ENCODE data around the gene ARPIN. TPM values are rescaled to one million over a fixed set of nuclear protein-coding genes. Genes with fewer than 3 reads are reported as not detected.

Gene ARPIN
- 10.3 and 11.4 TPM in 2 replicates for total RNA-seq

GRCh38 chr15:89912674-89913396 lies at the start of gene ARPIN:
TSS of gene ARPIN (minus strand) at chr15:89912952. CDS start at chr15:89912835, 117 bp downstream.

DNA sequence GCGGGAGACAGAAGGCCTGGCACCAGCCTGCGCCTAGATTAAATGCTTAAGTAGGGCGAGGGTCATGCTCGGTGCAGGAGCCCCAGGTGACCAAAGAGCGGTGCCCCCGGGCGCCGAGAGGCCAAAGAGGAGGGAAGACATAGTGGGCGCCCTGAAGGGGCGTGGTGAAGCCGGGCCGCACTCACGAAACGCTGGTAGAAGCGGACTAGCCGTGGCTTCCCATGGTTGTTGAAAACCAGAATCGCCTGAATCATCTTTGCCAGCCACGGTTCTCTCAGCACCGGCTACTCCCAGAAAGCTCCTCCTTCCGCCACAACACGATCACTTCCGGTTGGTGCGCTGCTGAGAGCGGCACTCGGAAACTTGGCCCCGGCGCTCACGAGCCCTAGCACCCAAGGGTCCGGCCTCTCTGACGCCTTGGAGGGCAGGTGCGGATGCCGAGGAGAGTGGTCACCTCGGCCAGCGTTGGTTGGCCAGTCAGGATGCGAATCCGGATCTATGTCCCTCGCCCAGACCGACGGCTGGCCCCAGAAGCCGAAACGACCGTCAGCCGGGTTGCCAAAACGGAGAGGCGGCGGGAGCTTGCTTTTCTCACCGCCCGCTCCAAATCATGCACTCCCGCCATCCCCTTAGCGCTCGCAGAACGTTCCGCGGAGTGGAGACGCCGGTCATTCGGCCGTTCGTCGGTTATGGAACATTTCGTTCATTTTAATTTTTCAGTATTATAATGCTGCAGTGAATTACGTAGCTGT lies 18.9 kb downstream of the ARPIN start, which contains the start of gene AP3S2:
TSS of gene AP3S2 (minus strand) at position 299 of the 752 bp plus-strand sequence. CDS start at position 254, 45 bp downstream.

Small RNAs within 50 kb of the gene (small RNA-seq; reads per million reads assigned to genes)
- gene MIR5009 (not detected), gene MIR5094 (0.45 reads per million, percentile 26 among the genes with 10 or more reads in this experiment), gene RNU6-1111P (not detected), gene RNU7-111P (not detected)

Other genes starting within 250 kb of the ARPIN start
- 0.10 TPM in 1 of 2 replicates, not detected in the other for gene PLIN1, start 233.6 kb downstream of the ARPIN start, total RNA-seq
- gene PEX11A, start 222.2 kb downstream of the ARPIN start, total RNA-seq: 2.4 and 3.3 TPM in 2 replicates
- gene WDR93, start 222.1 kb downstream of the ARPIN start, total RNA-seq: 0.10 TPM in 1 of 2 replicates, not detected in the other
- 0.10 and 0.33 TPM in 2 replicates for gene MESP1, start 161.7 kb downstream of the ARPIN start, total RNA-seq
- gene MESP2, start 136.6 kb downstream of the ARPIN start, total RNA-seq: 0.19 TPM in 1 of 2 replicates, not detected in the other
- 19.9 and 35.5 TPM in 2 replicates for gene ANPEP, start 98.1 kb downstream of the ARPIN start, total RNA-seq
- gene AP3S2, start 19.0 kb downstream of the ARPIN start, total RNA-seq: 41.8 and 43.8 TPM in 2 replicates
- gene ZNF710, start 88.4 kb upstream of the ARPIN start, total RNA-seq: 14.9 and 25.2 TPM in 2 replicates
- gene IDH2, start 189.5 kb upstream of the ARPIN start, total RNA-seq: 86.3 and 130 TPM in 2 replicates